ENCODE results near the gene TM9SF3.

DNA sequence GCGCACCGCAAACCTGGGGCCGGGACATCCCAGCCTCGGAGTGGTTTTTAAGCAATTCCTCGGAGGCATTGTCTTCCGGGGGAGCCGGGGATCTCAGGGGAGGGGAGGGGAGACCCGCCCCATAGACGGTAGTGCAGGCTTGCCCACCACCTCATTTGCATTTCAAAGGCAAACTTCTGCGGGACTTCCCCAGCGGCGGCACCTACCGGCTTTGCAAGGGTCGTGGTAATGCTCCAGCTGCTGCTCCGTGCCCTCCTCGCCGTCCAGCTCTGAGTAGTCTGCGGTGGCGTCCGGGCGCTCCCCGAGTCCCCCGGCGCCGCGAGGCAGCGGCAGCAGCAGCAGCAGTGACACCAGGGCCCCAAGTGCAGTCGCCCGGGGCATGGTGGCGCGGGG is 73.5 kb downstream of the TM9SF3 start:
- TF ChIP-seq, protein P1, sequence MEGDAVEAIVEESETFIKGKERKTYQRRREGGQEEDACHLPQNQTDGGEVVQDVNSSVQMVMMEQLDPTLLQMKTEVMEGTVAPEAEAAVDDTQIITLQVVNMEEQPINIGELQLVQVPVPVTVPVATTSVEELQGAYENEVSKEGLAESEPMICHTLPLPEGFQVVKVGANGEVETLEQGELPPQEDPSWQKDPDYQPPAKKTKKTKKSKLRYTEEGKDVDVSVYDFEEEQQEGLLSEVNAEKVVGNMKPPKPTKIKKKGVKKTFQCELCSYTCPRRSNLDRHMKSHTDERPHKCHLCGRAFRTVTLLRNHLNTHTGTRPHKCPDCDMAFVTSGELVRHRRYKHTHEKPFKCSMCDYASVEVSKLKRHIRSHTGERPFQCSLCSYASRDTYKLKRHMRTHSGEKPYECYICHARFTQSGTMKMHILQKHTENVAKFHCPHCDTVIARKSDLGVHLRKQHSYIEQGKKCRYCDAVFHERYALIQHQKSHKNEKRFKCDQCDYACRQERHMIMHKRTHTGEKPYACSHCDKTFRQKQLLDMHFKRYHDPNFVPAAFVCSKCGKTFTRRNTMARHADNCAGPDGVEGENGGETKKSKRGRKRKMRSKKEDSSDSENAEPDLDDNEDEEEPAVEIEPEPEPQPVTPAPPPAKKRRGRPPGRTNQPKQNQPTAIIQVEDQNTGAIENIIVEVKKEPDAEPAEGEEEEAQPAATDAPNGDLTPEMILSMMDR (conservative IDR thresholded peaks at IDR 0.05 in 1 of 2, IDR thresholded peaks at IDR 0.05 in 1 of 2; ENCODE audit: low read depth in 1 of 2, low read length in 2 of 2): no peak
- no peak for TF ChIP-seq EZH2 (IDR thresholded peaks at IDR 0.05; ENCODE audit: low read length, missing control alignments)
